HUES6 (cell line): ENCODE results near the gene CD244.

Experiments used
- H3K27ac ChIP-seq: 2 replicates; pipeline ENCODE4 v1.7.0; 2013; ENCODE audit warnings: low read depth, mild to moderate bottlenecking, low read length, inconsistent platforms
- H3K27me3 ChIP-seq: 2 replicates; pipeline ENCODE4 v1.6.1; 2013; ENCODE audit warnings: low read length; ENCODE audit not compliant: control insufficient read depth, insufficient read depth
- H3K36me3 ChIP-seq: 2 replicates; pipeline ENCODE4 v1.6.1; 2013; ENCODE audit warnings: low read length; ENCODE audit not compliant: control insufficient read depth, insufficient read depth
- H3K4me1 ChIP-seq: 2 replicates; pipeline ENCODE4 v1.6.1; 2013; ENCODE audit warnings: low read length; ENCODE audit not compliant: control insufficient read depth, insufficient read depth
- H3K4me3 ChIP-seq: 2 replicates; pipeline ENCODE4 v1.5.1; 2013; ENCODE audit warnings: low read depth, low read length
- H3K9ac ChIP-seq: one replicate; pipeline ENCODE4 v1.6.1; 2013; ENCODE audit warnings: mild to moderate bottlenecking, low read length
- H3K9me3 ChIP-seq: 2 replicates; pipeline ENCODE4 v1.6.1; 2013; ENCODE audit warnings: low read depth, low read length; ENCODE audit not compliant: control insufficient read depth, insufficient read depth

The CD244 gene

GRCh38 chr1:160829766-160830165 lies 32.9 kb downstream of the CD244 start:
- no peaks in the 10 kb centered on the region for H3K9me3 ChIP-seq
- H3K4me1 ChIP-seq, result 0 out of 2 replicates have a peak, but pooled peaks cover 3% of the 10 kb centered on the region
- H3K36me3 ChIP-seq, result no peaks in the 10 kb centered on the region
- no peak overlapping the region for H3K9ac ChIP-seq
- no peak overlapping the region for H3K4me3 ChIP-seq
- H3K27ac ChIP-seq, result no peak overlapping the region
- H3K27me3 ChIP-seq, result no peaks in the 10 kb centered on the region

- no peaks in the 10 kb centered on the region for H3K36me3 ChIP-seq
- no peak overlapping the region for H3K4me3 ChIP-seq
- H3K9ac ChIP-seq, result no peak overlapping the region
- no peaks in the 10 kb centered on the region for H3K9me3 ChIP-seq
- H3K27me3 ChIP-seq, result no peaks in the 10 kb centered on the region
- no peak overlapping the region for H3K27ac ChIP-seq
- 0 out of 2 replicates have a peak, but pooled peaks cover 3% of the 10 kb centered on the region for H3K4me1 ChIP-seq
These were observed 35.3 kb downstream of the CD244 start for GRCh38 chr1:160827418-160827817.

GRCh38 chr1:160826546-160826945 lies 36.1 kb downstream of the CD244 start:
- no peak overlapping the region for H3K9ac ChIP-seq
- H3K4me1 ChIP-seq, result 0 out of 2 replicates have a peak, but pooled peaks cover 3% of the 10 kb centered on the region
- no peaks in the 10 kb centered on the region for H3K36me3 ChIP-seq
- no peaks in the 10 kb centered on the region for H3K9me3 ChIP-seq
- no peak overlapping the region for H3K4me3 ChIP-seq
- no peak overlapping the region for H3K27ac ChIP-seq
- no peaks in the 10 kb centered on the region for H3K27me3 ChIP-seq

GRCh38 chr1:160823296-160823695 lies 39.4 kb downstream of the CD244 start:
- no peaks in the 10 kb centered on the region for H3K27me3 ChIP-seq
- no peak overlapping the region for H3K4me3 ChIP-seq
- H3K36me3 ChIP-seq, result no peaks in the 10 kb centered on the region
- no peaks in the 10 kb centered on the region for H3K9me3 ChIP-seq
- H3K4me1 ChIP-seq, result peaks cover 2% of the 10 kb centered on the region
- H3K27ac ChIP-seq, result no peak overlapping the region
- no peak overlapping the region for H3K9ac ChIP-seq

- H3K4me1 ChIP-seq, result peaks cover 7% of the 10 kb centered on the region
- H3K9ac ChIP-seq, result no peak overlapping the region
- no peak overlapping the region for H3K27ac ChIP-seq
- no peaks in the 10 kb centered on the region for H3K9me3 ChIP-seq
- H3K36me3 ChIP-seq, result no peaks in the 10 kb centered on the region
- no peaks in the 10 kb centered on the region for H3K27me3 ChIP-seq
- H3K4me3 ChIP-seq, result no peak overlapping the region
These were observed 41.1 kb downstream of the CD244 start for GRCh38 chr1:160821627-160822026.

- H3K4me1 ChIP-seq, result peaks cover 7% of the 10 kb centered on the region
- no peaks in the 10 kb centered on the region for H3K27me3 ChIP-seq
- no peak overlapping the region for H3K9ac ChIP-seq
- no peaks in the 10 kb centered on the region for H3K36me3 ChIP-seq
- no peak overlapping the region for H3K27ac ChIP-seq
- no peak overlapping the region for H3K4me3 ChIP-seq
- H3K9me3 ChIP-seq, result no peaks in the 10 kb centered on the region
These were observed 43.5 kb downstream of the CD244 start for GRCh38 chr1:160819186-160819585.

- Histone ChIP-seq H3K27me3 (no peaks in the 10 kb centered on the region), H3K4me1 (peaks cover 8% of the 10 kb centered on the region), H3K36me3 (no peaks in the 10 kb centered on the region), H3K9ac (no peak overlapping the region), H3K9me3 (no peaks in the 10 kb centered on the region), H3K4me3 (no peak overlapping the region), H3K27ac (no peak overlapping the region)
These were observed 44.3 kb downstream of the CD244 start for GRCh38 chr1:160818207-160818937.

GRCh38 chr1:160814856-160815255 lies 47.8 kb downstream of the CD244 start:
- H3K27me3 ChIP-seq, result no peaks in the 10 kb centered on the region
- H3K9ac ChIP-seq, result no peak overlapping the region
- H3K27ac ChIP-seq, result no peak overlapping the region
- H3K9me3 ChIP-seq, result no peaks in the 10 kb centered on the region
- H3K36me3 ChIP-seq, result no peaks in the 10 kb centered on the region
- peaks cover 23% of the 10 kb centered on the region for H3K4me1 ChIP-seq
- H3K4me3 ChIP-seq, result no peak overlapping the region

- no peaks in the 10 kb centered on the region for H3K36me3 ChIP-seq
- no peak overlapping the region for H3K4me3 ChIP-seq
- no peaks in the 10 kb centered on the region for H3K9me3 ChIP-seq
- peaks cover 27% of the 10 kb centered on the region for H3K4me1 ChIP-seq
- H3K27me3 ChIP-seq, result no peaks in the 10 kb centered on the region
- no peak overlapping the region for H3K9ac ChIP-seq
- no peak overlapping the region for H3K27ac ChIP-seq
These were observed 48.4 kb downstream of the CD244 start for GRCh38 chr1:160814316-160814715.

- H3K4me3 ChIP-seq, result no peak overlapping the region
- peaks cover 24% of the 10 kb centered on the region for H3K4me1 ChIP-seq
- no peak overlapping the region for H3K9ac ChIP-seq
- no peak overlapping the region for H3K27ac ChIP-seq
- no peaks in the 10 kb centered on the region for H3K9me3 ChIP-seq
- no peaks in the 10 kb centered on the region for H3K27me3 ChIP-seq
- no peaks in the 10 kb centered on the region for H3K36me3 ChIP-seq
These were observed 49.5 kb downstream of the CD244 start for GRCh38 chr1:160813215-160813614.

- H3K4me3 ChIP-seq, result no peak overlapping the region
- peaks cover 6% of the 10 kb centered on the region; the same call in 1 of the 2 replicates for H3K9me3 ChIP-seq
- H3K9ac ChIP-seq, result no peak overlapping the region
- H3K36me3 ChIP-seq, result no peaks in the 10 kb centered on the region
- no peaks in the 10 kb centered on the region for H3K27me3 ChIP-seq
- peaks cover 20% of the 10 kb centered on the region for H3K4me1 ChIP-seq
- H3K27ac ChIP-seq, result no peak overlapping the region
These were observed 51.5 kb downstream of the CD244 start for GRCh38 chr1:160811147-160811546.
